GM19372 (cell line): ENCODE results near the gene ZG16.
A peak's percentile ranks its signal among the peaks of the same experiment; 100 is the strongest.

Source experiments
- ATAC-seq: cut with Tn5 transposase; IDR thresholded peaks from one replicate; pipeline ENCODE4 v1.9.1; 2021; ENCODE audit warnings: mild to moderate bottlenecking, low read depth, moderate library complexity; ENCODE audit not compliant: unreplicated experiment

The ZG16 gene

GRCh38 chr16:29807426-29808218, 29.6 kb downstream of the ZG16 start:
- no peak for ATAC-seq

- ATAC-seq, result no peak
Measured at GRCh38 chr16:29808219-29808900, 30.3 kb downstream of the ZG16 start.

GRCh38 chr16:29809031-29809747, 31.1 kb downstream of the ZG16 start:
- ATAC-seq, result no peak

GRCh38 chr16:29809850-29810698, 32.0 kb downstream of the ZG16 start:
- no peak for ATAC-seq

GRCh38 chr16:29810699-29811169, 32.7 kb downstream of the ZG16 start:
- ATAC-seq, result no peak

- ATAC-seq, result no peak
Measured at GRCh38 chr16:29811170-29811895, 33.3 kb downstream of the ZG16 start.

GRCh38 chr16:29811896-29812665, 34.0 kb downstream of the ZG16 start, which contains the start of gene PRRT2:
PRRT2 (plus strand) TSS chr16:29812193; CDS start chr16:29813055, 862 bp downstream.
- ATAC-seq, result no peak

GRCh38 chr16:29812754-29813643, 34.9 kb downstream of the ZG16 start:
- no peak for ATAC-seq

- ATAC-seq, result no peak
Measured at GRCh38 chr16:29813644-29814562, 35.8 kb downstream of the ZG16 start.

- no peak for ATAC-seq
Measured at GRCh38 chr16:29814592-29814991, 36.5 kb downstream of the ZG16 start.

- no peak for ATAC-seq
Measured at GRCh38 chr16:29815032-29815721, 37.1 kb downstream of the ZG16 start.

- ATAC-seq, result peak; percentile 66
Measured at GRCh38 chr16:29815793-29816693, 38.0 kb downstream of the ZG16 start, which contains the start of gene PAGR1. PAGR1 (plus strand) TSS chr16:29816152; CDS start chr16:29816526, 374 bp downstream.

GRCh38 chr16:29816694-29817441, 38.8 kb downstream of the ZG16 start:
- peak; percentile 5 for ATAC-seq

GRCh38 chr16:29818082-29818481, 40.0 kb downstream of the ZG16 start:
- no peak for ATAC-seq
